ENCODE data around the gene SEPTIN8.

SEPTIN8 gene

GRCh38 chr5:132779961-132780360, 2.9 kb upstream of the SEPTIN8 start:
- DNase-seq: no peak

GRCh38 chr5:132778856-132779255, 1.8 kb upstream of the SEPTIN8 start:
- no peak for DNase-seq

- no peak for DNase-seq
Observed at GRCh38 chr5:132778129-132778528, 1.1 kb upstream of the SEPTIN8 start.

GRCh38 chr5:132776938-132777208, 166 bp downstream of the SEPTIN8 start:
- DNase-seq: no peak

- no peak for DNase-seq
Observed at GRCh38 chr5:132776131-132776937, 705 bp downstream of the SEPTIN8 start.

- DNase-seq: no peak
Observed at GRCh38 chr5:132775476-132775961, 1.5 kb downstream of the SEPTIN8 start.

- no peak for DNase-seq
Observed at GRCh38 chr5:132774896-132775295, 2.1 kb downstream of the SEPTIN8 start.

- no peak for DNase-seq
Observed at GRCh38 chr5:132774406-132774805, 2.6 kb downstream of the SEPTIN8 start.

- DNase-seq: no peak
Observed at GRCh38 chr5:132773601-132774355, 3.3 kb downstream of the SEPTIN8 start.

GRCh38 chr5:132773114-132773513, 3.9 kb downstream of the SEPTIN8 start:
- no peak for DNase-seq

- no peak for DNase-seq
Observed at GRCh38 chr5:132772291-132773070, 4.6 kb downstream of the SEPTIN8 start.

GRCh38 chr5:132771503-132771998, 5.5 kb downstream of the SEPTIN8 start:
- DNase-seq: no peak

GRCh38 chr5:132770476-132771159, 6.4 kb downstream of the SEPTIN8 start:
- no peak for DNase-seq

- no peak for DNase-seq
Observed at GRCh38 chr5:132768485-132768868, 8.6 kb downstream of the SEPTIN8 start.

GRCh38 chr5:132767150-132767549, 9.9 kb downstream of the SEPTIN8 start:
- no peak for DNase-seq

- no peak for DNase-seq
Observed at GRCh38 chr5:132766806-132767055, 10.3 kb downstream of the SEPTIN8 start.

GRCh38 chr5:132766020-132766805, 10.8 kb downstream of the SEPTIN8 start:
- DNase-seq: no peak

GRCh38 chr5:132765311-132766019, 11.6 kb downstream of the SEPTIN8 start:
- DNase-seq: no peak

- no peak for DNase-seq
Observed at GRCh38 chr5:132764671-132765238, 12.3 kb downstream of the SEPTIN8 start.

- no peak for DNase-seq
Observed at GRCh38 chr5:132764051-132764450, 13.0 kb downstream of the SEPTIN8 start.

Measured in stimulated activated CD4-positive, alpha-beta T cell treated with anti-CD3 and anti-CD28 coated beads, Interleukin-1b, Interleukin-23, amount 100 ng/mL, for 48 hours (primary cell).